GM12873 (cell line): ENCODE data around the gene SAYSD1.

Experiments
- TF ChIP-seq, protein P1 (sequence below): IDR thresholded peaks from 2 replicates; pipeline ENCODE4 v1.5.1; 2012; ENCODE audit warnings: low read depth, mild to moderate bottlenecking, moderate library complexity, low read length, control low read depth; ENCODE audit not compliant: insufficient read depth; ENCODE audit errors: missing control alignments

Gene SAYSD1

DNA sequence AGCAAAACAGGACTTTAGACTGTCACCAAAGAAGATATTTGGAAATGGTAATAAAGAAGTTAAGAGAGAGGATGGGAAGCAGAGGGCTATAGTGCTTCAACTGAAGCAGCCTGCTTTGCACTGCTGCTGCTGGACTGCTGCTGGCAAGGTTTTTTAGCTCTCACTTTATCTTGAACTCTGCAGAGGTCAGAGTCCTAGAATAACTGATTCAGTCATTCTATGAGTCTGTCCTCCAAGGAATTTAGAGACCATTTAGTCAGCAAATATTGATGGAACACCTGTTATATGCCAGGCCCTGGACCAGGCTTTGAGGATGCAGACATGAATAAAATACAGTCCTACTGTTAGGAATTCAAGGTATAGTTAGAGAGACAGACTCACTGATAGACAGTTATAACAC is 9.1 kb upstream of the SAYSD1 start:
- TF ChIP-seq, protein P1, sequence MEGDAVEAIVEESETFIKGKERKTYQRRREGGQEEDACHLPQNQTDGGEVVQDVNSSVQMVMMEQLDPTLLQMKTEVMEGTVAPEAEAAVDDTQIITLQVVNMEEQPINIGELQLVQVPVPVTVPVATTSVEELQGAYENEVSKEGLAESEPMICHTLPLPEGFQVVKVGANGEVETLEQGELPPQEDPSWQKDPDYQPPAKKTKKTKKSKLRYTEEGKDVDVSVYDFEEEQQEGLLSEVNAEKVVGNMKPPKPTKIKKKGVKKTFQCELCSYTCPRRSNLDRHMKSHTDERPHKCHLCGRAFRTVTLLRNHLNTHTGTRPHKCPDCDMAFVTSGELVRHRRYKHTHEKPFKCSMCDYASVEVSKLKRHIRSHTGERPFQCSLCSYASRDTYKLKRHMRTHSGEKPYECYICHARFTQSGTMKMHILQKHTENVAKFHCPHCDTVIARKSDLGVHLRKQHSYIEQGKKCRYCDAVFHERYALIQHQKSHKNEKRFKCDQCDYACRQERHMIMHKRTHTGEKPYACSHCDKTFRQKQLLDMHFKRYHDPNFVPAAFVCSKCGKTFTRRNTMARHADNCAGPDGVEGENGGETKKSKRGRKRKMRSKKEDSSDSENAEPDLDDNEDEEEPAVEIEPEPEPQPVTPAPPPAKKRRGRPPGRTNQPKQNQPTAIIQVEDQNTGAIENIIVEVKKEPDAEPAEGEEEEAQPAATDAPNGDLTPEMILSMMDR: no peak

DNA sequence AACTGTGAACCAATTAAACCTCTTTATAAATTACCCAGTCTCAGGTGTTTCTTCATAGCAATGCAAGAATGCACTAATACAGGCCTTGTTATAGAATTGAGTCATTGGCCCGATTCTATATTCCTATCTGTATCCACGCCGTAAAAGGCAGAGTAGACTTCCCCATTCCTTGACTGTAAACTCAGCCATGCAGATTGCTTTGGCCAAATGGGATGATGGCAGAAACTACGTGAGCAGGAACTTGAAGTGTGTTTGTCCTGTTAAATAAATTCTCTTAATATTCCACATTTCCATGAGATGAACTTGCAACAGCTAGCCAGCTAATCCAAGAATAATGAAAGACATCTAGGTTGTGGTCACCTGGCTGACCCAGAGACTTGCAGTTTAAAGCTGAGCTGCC is 3.9 kb upstream of the SAYSD1 start:
- TF ChIP-seq, protein P1: no peak

DNA sequence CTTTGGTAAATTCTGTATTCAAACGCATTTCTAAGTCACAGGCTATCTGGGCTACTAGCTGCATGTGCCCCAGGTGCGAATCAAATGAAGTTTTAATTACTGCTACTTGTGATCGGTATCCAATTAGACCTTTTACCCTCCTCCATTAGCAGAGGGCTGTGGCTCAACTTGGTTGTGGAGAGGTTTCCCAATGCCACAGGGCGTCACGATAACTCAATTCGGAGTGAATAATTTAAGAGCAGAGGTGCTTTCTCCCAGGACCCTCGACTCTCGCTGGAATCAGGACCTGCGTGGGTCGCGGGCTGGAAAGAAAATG is 640 bp downstream of the SAYSD1 start:
- TF ChIP-seq, protein P1: no peak

DNA sequence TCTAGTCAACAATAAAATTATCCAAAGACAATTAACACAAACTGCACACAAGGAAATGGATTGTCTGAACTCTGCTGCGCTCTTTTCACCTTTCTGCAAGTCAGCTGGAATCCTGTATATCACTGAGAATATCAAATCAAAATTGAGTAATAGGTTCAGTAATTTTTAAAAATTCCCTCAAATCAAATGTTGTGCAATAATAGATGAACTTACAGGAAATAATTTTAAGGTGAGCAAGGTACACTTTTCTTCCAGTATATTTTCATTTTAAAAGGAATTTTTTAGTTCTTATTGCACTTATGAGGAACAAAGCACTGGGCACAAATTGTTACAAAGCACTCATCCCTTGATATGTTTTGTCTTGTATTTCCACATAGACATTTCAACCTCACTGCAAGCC is 1.2 kb downstream of the SAYSD1 start:
- TF ChIP-seq, protein P1: no peak

DNA sequence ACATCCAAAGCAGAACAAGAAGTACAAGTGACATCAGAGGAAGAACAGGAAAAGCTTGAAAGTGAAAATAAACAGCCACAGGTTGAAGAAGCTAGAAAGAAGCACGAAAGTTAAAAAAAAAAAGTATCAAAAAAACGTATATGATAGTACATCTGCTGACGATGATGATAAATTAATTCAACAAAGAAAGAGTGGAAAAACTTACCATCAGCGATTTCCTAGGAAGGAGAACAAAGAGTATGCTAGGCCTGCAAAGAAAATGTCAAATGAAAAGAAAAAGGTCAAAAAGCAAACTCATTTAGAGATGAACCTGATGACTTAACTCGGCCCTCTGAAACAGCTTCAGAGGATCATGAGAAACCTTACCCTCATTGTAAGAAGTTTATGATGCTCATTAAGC is 3.7 kb downstream of the SAYSD1 start:
- TF ChIP-seq, protein P1: no peak

DNA sequence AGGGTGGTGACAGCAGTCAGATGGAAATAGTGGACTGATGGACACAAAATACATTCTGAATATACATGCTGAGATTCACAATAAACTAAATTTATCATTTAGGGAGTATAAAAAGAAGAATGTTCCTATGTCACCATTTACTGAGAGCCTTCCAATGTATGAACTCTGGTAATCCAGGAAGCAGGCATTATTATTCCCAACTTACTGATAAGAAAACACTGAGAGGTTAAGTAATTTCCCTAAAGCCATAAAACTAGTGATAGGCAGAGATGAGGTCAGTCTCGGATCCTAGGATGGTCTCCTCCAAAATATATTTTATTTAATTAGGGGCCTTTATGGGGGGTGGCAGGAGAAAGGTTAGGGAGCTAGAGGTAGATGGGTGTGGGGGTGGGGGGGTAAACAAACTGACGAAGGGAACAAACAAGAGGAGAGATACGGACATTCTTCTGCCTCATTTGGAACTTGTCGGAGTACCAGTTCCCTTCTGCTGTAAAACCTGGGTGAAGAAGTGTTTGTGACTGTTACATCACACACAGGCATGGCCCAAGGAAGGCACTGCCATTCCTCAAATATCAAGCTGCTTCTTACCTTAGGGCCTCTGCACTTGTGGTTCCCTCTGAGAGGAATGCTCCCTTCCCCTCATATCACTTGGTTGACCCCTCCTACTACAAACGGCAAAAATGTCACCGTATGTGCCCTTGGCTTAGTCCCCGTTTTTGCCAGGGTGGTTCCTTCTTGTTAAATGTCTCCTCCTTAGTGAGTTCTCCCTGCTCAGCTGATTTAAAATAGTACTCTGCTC is 6.7 kb downstream of the SAYSD1 start:
- TF ChIP-seq, protein P1: no peak

DNA sequence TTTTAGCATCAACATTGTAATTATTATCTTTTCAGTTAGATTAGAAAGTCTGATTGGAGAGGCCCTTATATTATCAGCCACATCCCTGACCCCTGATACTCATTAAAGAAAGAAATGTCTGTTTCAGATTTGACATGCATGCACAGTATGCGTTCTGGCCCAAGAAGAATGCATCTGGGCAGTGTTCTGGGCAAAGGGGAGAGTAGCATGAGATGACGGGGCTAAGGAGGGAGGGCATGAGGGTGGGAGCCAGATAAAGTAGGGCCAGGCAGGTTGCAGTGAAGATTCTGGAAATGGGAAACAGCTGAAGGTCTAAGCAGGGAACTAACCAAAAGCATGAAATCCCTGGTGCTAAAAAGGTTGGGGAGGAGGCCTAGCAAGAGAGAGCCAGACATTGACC is 7.3 kb downstream of the SAYSD1 start:
- TF ChIP-seq, protein P1: no peak
